K562 (cell line): ENCODE results near the gene ZNF512B. TPM values are rescaled to one million over a fixed set of nuclear protein-coding genes. Genes with fewer than 3 reads are reported as not detected.

Experiments
- ATAC-seq: fragments of 200-7000 bp; cut with Tn5 transposase; 3 replicates; pipeline ENCODE4 v1.9.1; 2020; ENCODE audit warnings: moderate library complexity
- BruUV-seq: library from RNA; stranded (reverse); fragments of 400-500 nt; replicated peaks from 2 replicates; lab custom pipeline; 2021; lab: Mats Ljungman, UMichigan
- CTCF ChIA-PET: fragments of 300-600 bp; formaldehyde crosslinking; extraction: SDS; loops from one replicate; lab custom pipeline; 2021; ENCODE audit warnings: low intra/inter-chr PET ratio; lab: Yijun Ruan, JAX
- POLR2A ChIA-PET: fragments of 300-600, 350-650 bp; sonication (Branson Sonifier 250); formaldehyde crosslinking; extraction: SDS; loops from one replicate; lab custom pipeline; 2021; ENCODE audit warnings: antibody characterized with exemption, inconsistent platforms; lab: Yijun Ruan, JAX
- DNase-seq, 4 experiments: peaks; one replicate each; pipeline versions ENCODE4 v3.0.0 to v3.0.0-alpha.2; 2011 to 2018; ENCODE audit warnings: low spot score in 3 of 4, mixed read lengths in 3 of 4; ENCODE audit errors: extremely low read depth in 1 of 4
- FAIRE-seq: peaks from 2 replicates; lab custom pipeline; 2011; peaks lifted over from hg19 to GRCh38; lab: Jason Lieb, UNC
- H2AFZ ChIP-seq: 2 replicates; pipeline ENCODE4 v1.6.0; 2011; ENCODE audit warnings: low read depth, low read length, control low read depth, inconsistent platforms
- H3K27ac ChIP-seq: fragments of 200-600 bp; 3 replicates; pipeline ENCODE4 v1.8.0; 2011; ENCODE audit warnings: low read depth, mild to moderate bottlenecking, control low read depth, inconsistent platforms, low read length, moderate library complexity, mixed read lengths; ENCODE audit errors: extremely low read depth
- H3K27me3 ChIP-seq, 2 experiments: fragments of 300-600 bp in 1 of 2; 2 replicates in 1 of 2; 3 replicates in 1 of 2; pipeline versions ENCODE4 v1.6.0 to v1.8.0; 2011; ENCODE audit warnings: inconsistent platforms in 2 of 2, low read length in 2 of 2, mild to moderate bottlenecking in 1 of 2, mixed read lengths in 1 of 2, moderate library complexity in 1 of 2; ENCODE audit not compliant: control insufficient read depth in 2 of 2, insufficient read depth in 2 of 2
- H3K36me3 ChIP-seq: fragments of 300-600 bp; 3 replicates; pipeline ENCODE4 v1.8.0; 2011; ENCODE audit warnings: mild to moderate bottlenecking, low read length, inconsistent platforms; ENCODE audit not compliant: control insufficient read depth, insufficient read depth
- H3K4me1 ChIP-seq, 2 experiments: fragments of 200-600 bp in 1 of 2; replicated peaks in 1 of 2; 2 replicates in 1 of 2; 3 replicates in 1 of 2; pipeline versions ENCODE4 v1.5.1 to v1.8.0; 2011; ENCODE audit warnings: inconsistent platforms in 2 of 2, low read length in 2 of 2, mild to moderate bottlenecking in 1 of 2, mixed read lengths in 1 of 2, moderate library complexity in 1 of 2; ENCODE audit not compliant: control insufficient read depth in 2 of 2, insufficient read depth in 2 of 2
- H3K4me2 ChIP-seq: 2 replicates; pipeline ENCODE4 v1.6.1; 2011; ENCODE audit warnings: low read length, control low read depth, inconsistent platforms, mixed read lengths; ENCODE audit not compliant: insufficient read depth
- H3K4me3 ChIP-seq: fragments of 200-600 bp; sonication (generic), shearing (Covaris generic); 2 replicates; pipeline ENCODE4 v1.5.1; 2016; ENCODE audit warnings: control low read depth, inconsistent platforms
- H3K79me2 ChIP-seq: fragments of 200-600 bp; 3 replicates; pipeline ENCODE4 v1.8.0; 2011; ENCODE audit warnings: low read length, inconsistent platforms; ENCODE audit not compliant: control insufficient read depth, insufficient read depth
- H3K9ac ChIP-seq, 2 experiments: 2 replicates each; pipeline versions ENCODE4 v1.6.0 to v1.6.1; 2011; ENCODE audit warnings: low read depth in 2 of 2, low read length in 2 of 2, control low read depth in 1 of 2, inconsistent platforms in 1 of 2, mild to moderate bottlenecking in 1 of 2, mixed read lengths in 1 of 2; ENCODE audit not compliant: insufficient read depth in 1 of 2
- H3K9me1 ChIP-seq: one replicate; pipeline ENCODE4 v1.6.0; 2011; ENCODE audit warnings: inconsistent platforms, mild to moderate bottlenecking, low read length, moderate library complexity; ENCODE audit not compliant: control insufficient read depth, insufficient read depth
- H3K9me3 ChIP-seq: replicated peaks from 2 replicates; pipeline ENCODE4 v1.5.1; 2011; ENCODE audit warnings: low read depth, low read length, inconsistent platforms; ENCODE audit not compliant: control insufficient read depth, insufficient read depth
- H4K20me1 ChIP-seq: replicated peaks from 2 replicates; pipeline ENCODE4 v1.6.1; 2011; ENCODE audit warnings: low read length, inconsistent platforms, mixed read lengths; ENCODE audit not compliant: control insufficient read depth, insufficient read depth
- MITF ChIP-seq: IDR thresholded peaks from 2 replicates; pipeline ENCODE4 v1.6.1; 2014; ENCODE audit warnings: antibody characterized with exemption
- SAP30 ChIP-seq: fragments of 200-600 bp; sonication (generic); IDR thresholded peaks from 2 replicates; pipeline ENCODE4 v1.6.1; 2012; ENCODE audit warnings: borderline replicate concordance, low read depth, mild to moderate bottlenecking, moderate library complexity, low read length, control low read depth, inconsistent platforms; ENCODE audit not compliant: insufficient read depth, poor library complexity, severe bottlenecking
- ZNF224 ChIP-seq: sonication (generic); formaldehyde crosslinking; IDR thresholded peaks from 2 replicates; pipeline ENCODE4 v1.8.0; 2022; ENCODE audit warnings: mild to moderate bottlenecking, missing genetic modification reagents
- WGBS: fragments of 100-300 bp; shearing (Covaris generic); methylation state at CpG from one replicate; pipeline ENCODE4 v1.1.6; 2016; ENCODE audit warnings: low coverage, mixed read lengths; ENCODE audit not compliant: insufficient coverage; ENCODE audit errors: missing lambda C conversion rate; 5-methylcytosine and 5-hydroxymethylcytosine counted together
- in situ Hi-C: fragments of 300-500 bp; cut with MboI; formaldehyde crosslinking; loops from 4 replicates; pipeline ENCODE4 v1.15.0; 2018; ENCODE audit warnings: inconsistent platforms, mixed read lengths
- intact Hi-C: fragments of 100-400 bp; cut with micrococcal nuclease; formaldehyde crosslinking; loops from 2 replicates; pipeline ENCODE4 v1.14.2; 2022
- polyA plus RNA-seq, 8 experiments: library from polyadenylated mRNA; depleted of rRNA in 4 of 8; stranded (reverse) in 5 of 8; unstranded in 3 of 8; fragments of >200 nt; fragmentation: Nextera tagmentation in 2 of 8; fragmentation: Illumina TruSeq in 1 of 8; extraction: Ambion mirVana in 2 of 8; extraction: Trizol in 1 of 8; gene quantifications; 2 replicates each; pipeline versions ENCODE4 v1.2.1 to v1.2.3, GENCODE V29; 2011 to 2014; ENCODE audit warnings: inconsistent platforms in 1 of 8, missing spikeins in 1 of 8
- total RNA-seq, 7 experiments: library from RNA; depleted of rRNA in 6 of 7; stranded (reverse); fragments of >200 nt in 6 of 7; fragmentation: Illumina TruSeq in 2 of 7; extraction: Trizol in 2 of 7; gene quantifications; 2 replicates each; pipeline versions ENCODE4 v1.2.1 to v1.2.3, GENCODE V29; 2011 to 2021; ENCODE audit warnings: low replicate concordance in 1 of 7
- TF ChIP-seq, protein P1 (sequence below): sonication (generic); formaldehyde crosslinking; IDR thresholded peaks from 2 replicates; pipeline ENCODE4 v1.8.0; 2022; ENCODE audit warnings: mild to moderate bottlenecking, missing genetic modification reagents

The ZNF512B gene
- total and polyA plus RNA-seq, 9 of the 15 experiments (the other 6 are each of a cell fraction or from before 2014, with no cell fraction given) = 0.01 to 27.8 (median 8.2) TPM

GRCh38 chr20:63937596-63937995 lies 32.1 kb downstream of the ZNF512B start:
- intact Hi-C loops = no loop called here
- no peak for DNase-seq

More at GRCh38 chr20:63937596-63937995, 32.1 kb downstream of the ZNF512B start:
- in situ Hi-C loops = no loop called here
- no peak overlapping the region for H3K4me3 ChIP-seq
- WGBS = 93% methylated on average over 14 of the region's 14 CpGs
- no peak overlapping the region for H3K4me2 ChIP-seq
- POLR2A ChIA-PET = interaction anchor here (1.0 kb wide), 1 partner anchor 14 kb away, joined by 3 read pairs; no protein-coding TSS in a partner anchor
- peaks cover 4 to 54% of the 10 kb centered on the region in 2 experiments; a peak in 3 of 5 replicates for H3K4me1 ChIP-seq
- peaks cover 75% of the 10 kb centered on the region; the same call in 2 of the 3 replicates for H3K36me3 ChIP-seq
- no peaks in the 10 kb centered on the region; the same call in 1 of the 2 replicates for H3K9me3 ChIP-seq
- TF ChIP-seq, protein P1, sequence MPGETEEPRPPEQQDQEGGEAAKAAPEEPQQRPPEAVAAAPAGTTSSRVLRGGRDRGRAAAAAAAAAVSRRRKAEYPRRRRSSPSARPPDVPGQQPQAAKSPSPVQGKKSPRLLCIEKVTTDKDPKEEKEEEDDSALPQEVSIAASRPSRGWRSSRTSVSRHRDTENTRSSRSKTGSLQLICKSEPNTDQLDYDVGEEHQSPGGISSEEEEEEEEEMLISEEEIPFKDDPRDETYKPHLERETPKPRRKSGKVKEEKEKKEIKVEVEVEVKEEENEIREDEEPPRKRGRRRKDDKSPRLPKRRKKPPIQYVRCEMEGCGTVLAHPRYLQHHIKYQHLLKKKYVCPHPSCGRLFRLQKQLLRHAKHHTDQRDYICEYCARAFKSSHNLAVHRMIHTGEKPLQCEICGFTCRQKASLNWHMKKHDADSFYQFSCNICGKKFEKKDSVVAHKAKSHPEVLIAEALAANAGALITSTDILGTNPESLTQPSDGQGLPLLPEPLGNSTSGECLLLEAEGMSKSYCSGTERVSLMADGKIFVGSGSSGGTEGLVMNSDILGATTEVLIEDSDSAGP = no peak
- no peak for TF ChIP-seq ZNF224 (CRISPR knock-in tag)
- TF ChIP-seq SAP30 = no peak
- TF ChIP-seq MITF = no peak
- BruUV-seq = no TSS peak
- peaks cover 11% of the 10 kb centered on the region for H4K20me1 ChIP-seq
- peaks cover 7% of the 10 kb centered on the region for H3K79me2 ChIP-seq
- CTCF ChIA-PET = no interaction called here
- H3K9me1 ChIP-seq = no peaks in the 10 kb centered on the region
- ATAC-seq (no peak), FAIRE-seq (peak; percentile 37)
- H2AFZ ChIP-seq = no peak overlapping the region
- H3K27me3 ChIP-seq = no peaks in the 10 kb centered on the region
- no peak overlapping the region for H3K9ac ChIP-seq
- H3K27ac ChIP-seq = no peak overlapping the region
